ENCODE data around the gene DNAJC16. TPM values are rescaled to one million over a fixed set of nuclear protein-coding genes. Genes with fewer than 3 reads are reported as not detected.

DNAJC16 gene
- total and polyA plus RNA-seq, 11 donors = 4.2 to 22.8 (median 18.4) TPM

DNA sequence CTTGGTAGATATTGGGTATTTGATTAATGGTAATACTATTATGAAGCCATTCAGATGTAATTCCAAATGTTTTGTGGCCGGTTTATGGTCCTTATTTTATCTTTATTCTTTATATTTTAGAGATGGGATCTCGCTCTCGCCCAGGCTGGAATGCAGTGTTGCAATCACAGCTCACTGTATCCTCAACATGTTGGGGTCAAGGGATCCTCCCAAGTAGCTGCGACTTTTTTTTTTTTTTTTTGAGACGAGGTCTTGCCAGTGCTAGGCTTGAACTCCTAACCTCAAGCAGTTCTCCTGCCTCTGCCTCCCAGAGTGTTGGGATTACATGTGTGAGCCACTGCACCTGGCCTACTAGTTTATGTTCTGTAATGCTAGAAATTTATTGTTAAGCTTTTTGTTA is 95.3 kb downstream of the DNAJC16 start:
- peaks cover 8 to 84% (median 52%) of the 10 kb centered on the region in 12 donors for H3K4me1 ChIP-seq
- peak overlapping the region in 3 of 12 donors; percentile 5 to 23 (median 7) for H3K27ac ChIP-seq
- WGBS, 4 donors = 77 to 85% (median 80%) methylated on average over 5 of the region's 5 CpGs
- TF ChIP-seq POLR2A (IDR thresholded peaks at IDR 0.05) = no peak
- TF ChIP-seq, protein P1, sequence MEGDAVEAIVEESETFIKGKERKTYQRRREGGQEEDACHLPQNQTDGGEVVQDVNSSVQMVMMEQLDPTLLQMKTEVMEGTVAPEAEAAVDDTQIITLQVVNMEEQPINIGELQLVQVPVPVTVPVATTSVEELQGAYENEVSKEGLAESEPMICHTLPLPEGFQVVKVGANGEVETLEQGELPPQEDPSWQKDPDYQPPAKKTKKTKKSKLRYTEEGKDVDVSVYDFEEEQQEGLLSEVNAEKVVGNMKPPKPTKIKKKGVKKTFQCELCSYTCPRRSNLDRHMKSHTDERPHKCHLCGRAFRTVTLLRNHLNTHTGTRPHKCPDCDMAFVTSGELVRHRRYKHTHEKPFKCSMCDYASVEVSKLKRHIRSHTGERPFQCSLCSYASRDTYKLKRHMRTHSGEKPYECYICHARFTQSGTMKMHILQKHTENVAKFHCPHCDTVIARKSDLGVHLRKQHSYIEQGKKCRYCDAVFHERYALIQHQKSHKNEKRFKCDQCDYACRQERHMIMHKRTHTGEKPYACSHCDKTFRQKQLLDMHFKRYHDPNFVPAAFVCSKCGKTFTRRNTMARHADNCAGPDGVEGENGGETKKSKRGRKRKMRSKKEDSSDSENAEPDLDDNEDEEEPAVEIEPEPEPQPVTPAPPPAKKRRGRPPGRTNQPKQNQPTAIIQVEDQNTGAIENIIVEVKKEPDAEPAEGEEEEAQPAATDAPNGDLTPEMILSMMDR (IDR thresholded peaks at IDR 0.05) = no peak
- no peaks in the 10 kb centered on the region for H3K9me3 ChIP-seq
- no peaks in the 10 kb centered on the region for H3K27me3 ChIP-seq
- no peak for ATAC-seq
- intact Hi-C loops (cut with DNase I) = no loop called here
- H3K4me3 ChIP-seq = no peak overlapping the region
- H3K36me3 ChIP-seq = peaks cover 0 to 7% (median 5%) of the 10 kb centered on the region in 9 donors
- DNase-seq = no peak

DNA sequence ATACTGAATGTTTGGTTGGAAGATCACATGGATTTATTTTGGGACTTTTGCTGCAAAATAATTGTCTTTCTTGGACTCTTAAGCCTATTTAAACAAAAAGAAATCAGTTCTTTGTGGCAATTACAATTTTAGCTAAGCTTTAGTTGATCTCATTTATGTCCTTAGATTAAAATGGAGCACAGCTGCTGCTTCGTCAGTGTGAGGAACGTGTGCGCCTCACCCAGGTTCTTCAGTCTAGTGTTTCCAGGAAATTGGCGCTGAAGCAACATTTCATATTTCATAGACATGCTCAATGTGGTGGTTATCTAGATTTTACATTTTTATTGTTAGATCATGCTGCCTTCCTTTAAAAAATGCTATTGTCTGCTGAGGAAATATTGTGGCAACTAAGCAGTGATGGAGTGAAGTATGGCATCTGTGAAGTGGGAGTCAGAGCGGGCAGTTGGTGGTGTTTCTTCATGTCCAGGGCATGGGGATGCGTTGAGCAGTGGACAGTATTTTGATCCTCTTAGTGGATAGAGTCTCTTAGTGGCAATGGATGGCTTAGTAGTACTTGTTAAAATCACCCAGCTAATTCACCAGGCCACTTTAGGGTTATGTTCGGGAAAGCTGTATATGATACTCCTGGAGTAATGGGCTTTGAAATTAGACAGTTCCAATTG is 96.2 kb downstream of the DNAJC16 start:
- no peak for TF ChIP-seq POLR2A (IDR thresholded peaks at IDR 0.05)
- TF ChIP-seq, protein P1 (IDR thresholded peaks at IDR 0.05) = no peak
- no peak for ATAC-seq
- H3K9me3 ChIP-seq = no peaks in the 10 kb centered on the region
- H3K27ac ChIP-seq = peak overlapping the region in 3 of 12 donors; percentile 7 to 26 (median 23)
- DNase-seq = no peak
- intact Hi-C loops (cut with DNase I) = no loop called here
- H3K4me3 ChIP-seq = no peak overlapping the region
- H3K27me3 ChIP-seq = no peaks in the 10 kb centered on the region
- WGBS, 4 donors = 82 to 92% (median 85%) methylated on average over 7 of the region's 7 CpGs
- H3K4me1 ChIP-seq = peaks cover 8 to 93% (median 57%) of the 10 kb centered on the region in 12 donors
- peaks cover 0 to 14% (median 6%) of the 10 kb centered on the region in 9 donors for H3K36me3 ChIP-seq

DNA sequence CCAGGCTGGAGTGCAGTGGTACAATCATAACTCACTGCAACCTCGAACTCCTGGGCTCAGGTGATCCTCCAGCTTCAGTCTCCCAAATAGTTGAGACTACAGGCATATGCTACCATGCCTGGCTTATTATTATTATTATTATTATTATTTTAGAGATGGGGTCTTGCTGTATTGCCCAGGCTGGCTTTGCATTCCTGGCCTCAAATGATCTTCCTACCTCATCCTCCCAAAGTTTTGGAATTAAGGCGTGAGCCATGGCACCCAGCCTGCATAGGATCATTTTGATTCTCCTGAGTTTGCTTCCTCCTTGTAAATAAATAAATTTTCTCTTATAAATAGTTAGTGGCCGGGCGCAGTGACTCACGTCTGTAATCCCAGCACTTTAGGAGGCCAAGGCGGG is 96.8 kb downstream of the DNAJC16 start:
- no peak for ATAC-seq
- H3K27ac ChIP-seq = no peak overlapping the region
- intact Hi-C loops (cut with DNase I) = no loop called here

DNA sequence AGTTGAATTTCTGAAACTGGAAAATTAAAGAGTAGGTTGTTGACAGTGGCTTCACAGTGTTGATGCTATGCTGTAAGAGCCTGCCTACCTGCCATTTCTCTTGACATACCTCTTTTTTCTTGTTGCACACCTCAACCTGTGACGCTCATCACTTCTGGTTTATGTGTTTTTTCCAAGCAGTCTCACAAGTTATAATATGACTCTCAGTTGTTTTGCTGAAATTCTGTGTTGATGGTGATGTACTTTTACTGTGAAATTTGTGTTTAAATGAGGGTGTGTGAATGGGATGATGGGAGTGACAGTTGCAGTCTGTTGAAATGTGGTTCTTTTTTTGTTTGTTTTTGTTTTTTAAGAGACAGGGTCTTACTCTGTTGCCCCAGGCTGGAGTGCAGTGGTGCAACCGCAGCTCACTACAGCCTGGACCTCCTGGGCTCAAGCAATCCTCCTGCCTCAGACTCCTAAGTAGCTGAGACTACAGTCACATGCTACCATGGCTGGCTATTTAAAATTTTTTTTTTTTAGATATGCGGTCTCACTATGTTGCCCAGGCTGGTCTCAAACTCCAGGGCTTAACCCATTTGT is 97.6 kb downstream of the DNAJC16 start:
- H3K4me3 ChIP-seq = no peak overlapping the region
- H3K27me3 ChIP-seq = no peaks in the 10 kb centered on the region
- peaks cover 8 to 84% (median 55%) of the 10 kb centered on the region in 12 donors for H3K4me1 ChIP-seq
- ATAC-seq (no peak), DNase-seq (no peak)
- intact Hi-C loops (cut with DNase I) = no loop called here
- WGBS, 4 donors = 86 to 94% (median 87%) methylated on average over 3 of the region's 3 CpGs
- H3K9me3 ChIP-seq = no peaks in the 10 kb centered on the region
- H3K27ac ChIP-seq = no peak overlapping the region
- peaks cover 0 to 27% (median 10%) of the 10 kb centered on the region in 9 donors for H3K36me3 ChIP-seq
- TF ChIP-seq, protein P1 (IDR thresholded peaks at IDR 0.05) = no peak
- no peak for TF ChIP-seq POLR2A (IDR thresholded peaks at IDR 0.05)

More for the DNA sequence above, 96.8 kb downstream of the DNAJC16 start:
- TF ChIP-seq POLR2A (IDR thresholded peaks at IDR 0.05) = no peak
- TF ChIP-seq, protein P1 (IDR thresholded peaks at IDR 0.05) = no peak
- 85 to 99% (median 91%) methylated on average over 6 of the region's 6 CpGs for WGBS, 4 donors
- Histone ChIP-seq H3K4me1 (peaks cover 8 to 92% (median 60%) of the 10 kb centered on the region in 12 donors), H3K36me3 (peaks cover 0 to 19% (median 6%) of the 10 kb centered on the region in 9 donors), H3K9me3 (no peaks in the 10 kb centered on the region), H3K27me3 (no peaks in the 10 kb centered on the region), H3K4me3 (no peak overlapping the region)
- no peak for DNase-seq
